Measurements from ENCODE around the gene MEIOSIN.
A peak's percentile ranks its signal among the peaks of the same experiment; 100 is the strongest.
"Not testable (repeated sequence)": the region's sequence is repeated elsewhere in the genome, so short reads cannot be mapped to it uniquely, and the experiment has no call there.

Gene MEIOSIN, protein sequence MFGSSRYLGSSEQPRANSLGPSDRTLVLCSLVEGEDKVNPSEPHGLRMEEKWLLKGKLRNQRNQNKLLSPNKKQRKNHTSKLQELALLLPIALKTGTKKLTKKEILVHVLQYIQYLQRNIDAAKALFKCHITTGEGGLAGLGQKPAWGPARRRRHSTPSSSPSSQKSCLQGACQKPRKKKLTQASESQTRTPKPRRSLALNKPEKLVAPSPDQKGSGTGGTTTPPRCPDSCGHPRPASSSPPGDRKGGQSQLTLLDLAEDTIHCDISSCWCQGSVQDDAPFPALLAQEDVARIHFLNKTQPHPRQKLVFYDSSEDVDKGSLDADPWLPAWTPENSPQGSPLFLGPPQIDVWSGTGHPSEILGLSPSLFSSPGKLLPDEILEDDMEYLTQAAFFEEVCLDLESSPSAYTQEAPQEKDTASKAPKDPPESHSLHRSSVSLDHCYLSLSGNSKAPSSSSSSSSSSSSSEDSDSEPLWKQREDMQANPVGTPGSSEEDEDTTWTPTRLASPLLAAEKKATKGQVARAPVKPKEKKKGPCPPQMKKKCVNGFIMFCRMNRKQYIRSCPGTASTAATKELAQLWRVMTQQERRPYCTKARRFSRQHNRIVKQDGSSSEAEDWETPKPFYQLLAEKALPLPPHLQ

DNA sequence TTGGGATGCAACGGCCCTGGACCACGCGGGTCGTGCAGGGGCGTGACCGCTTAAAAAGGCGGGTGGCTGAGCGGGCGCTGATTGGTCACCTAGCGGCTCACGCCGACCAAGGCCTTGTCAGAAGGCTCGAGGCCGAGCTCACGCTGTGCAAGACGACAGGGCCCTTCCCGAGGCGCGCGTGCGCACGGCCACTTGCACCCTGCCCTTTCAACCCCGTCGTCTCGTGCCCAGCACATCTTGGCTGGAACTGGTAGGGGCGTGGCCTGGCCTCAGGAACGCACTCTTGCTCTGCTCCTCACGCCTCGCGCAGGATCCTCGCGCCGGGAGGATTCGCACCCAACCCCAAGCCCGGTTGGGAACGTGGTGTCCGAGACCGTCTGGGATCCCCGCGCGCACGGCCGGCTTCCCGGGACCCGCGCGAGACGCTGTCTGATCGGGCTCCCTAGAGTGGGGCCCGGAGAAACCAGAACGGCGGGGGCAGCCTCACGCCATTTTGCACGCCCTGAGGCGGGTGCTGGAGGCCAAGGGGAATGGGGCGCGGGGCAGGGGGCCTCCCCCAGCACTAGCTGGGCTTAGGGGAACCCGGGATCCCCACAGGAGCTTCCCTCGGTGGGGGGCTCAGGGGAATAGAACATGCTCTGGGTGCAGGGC is at the start of gene MEIOSIN:
MEIOSIN (plus strand) TSS at position 280 of the 651 bp plus-strand sequence. CDS start 1,938 bp downstream, outside the sequence.
- no peak for DNase-seq
- in situ Hi-C loops (cut with MboI; ENCODE audit: low pct_unique_long_range_greater_than_20kb, low sequenced_read_pairs), result no loop called here

DNA sequence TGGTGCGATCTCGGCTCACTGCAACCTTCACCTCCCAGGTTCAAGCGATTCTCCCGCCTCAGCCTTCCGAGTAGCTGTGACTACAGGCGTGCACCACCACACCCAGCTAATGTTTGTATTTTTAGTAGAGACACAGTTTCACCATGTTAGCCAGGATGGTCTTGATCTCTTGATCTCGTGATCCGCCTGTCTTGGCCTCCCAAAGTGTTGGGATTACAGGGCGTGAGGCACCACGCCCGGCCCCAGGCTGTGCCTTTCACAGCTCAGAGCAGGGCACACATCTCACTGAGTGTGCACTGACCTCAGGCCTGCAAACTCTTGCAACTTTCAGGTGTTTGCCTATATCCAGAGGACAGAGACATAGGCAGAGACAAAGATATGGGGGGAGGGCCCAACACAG is 48.2 kb upstream of the MEIOSIN start:
- in situ Hi-C loops (cut with MboI; ENCODE audit: low pct_unique_long_range_greater_than_20kb, low sequenced_read_pairs); DNase-seq: not testable (repeated sequence)

DNA sequence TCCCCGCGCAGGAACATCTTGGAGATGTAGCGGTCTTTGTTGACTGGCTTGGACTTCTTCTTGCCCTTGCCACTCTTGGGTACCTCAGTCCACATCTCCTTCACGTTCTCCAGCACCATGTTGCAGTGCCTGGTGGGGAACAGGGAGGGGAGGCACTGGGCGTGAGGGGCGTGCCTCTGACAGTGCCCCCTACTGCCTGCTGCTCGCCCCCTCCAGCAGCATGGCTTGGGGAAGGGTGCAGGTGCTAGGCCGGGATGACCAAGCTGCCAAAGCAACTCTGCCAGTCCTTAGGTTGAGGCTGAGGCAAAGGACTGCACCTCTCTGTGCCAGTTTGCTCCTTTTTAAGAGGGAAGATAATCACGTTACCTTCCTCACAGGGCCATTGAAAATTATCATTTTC is 45.6 kb upstream of the MEIOSIN start:
- no peak for DNase-seq
- in situ Hi-C loops (cut with MboI; ENCODE audit: low pct_unique_long_range_greater_than_20kb, low sequenced_read_pairs), result no loop called here

DNA sequence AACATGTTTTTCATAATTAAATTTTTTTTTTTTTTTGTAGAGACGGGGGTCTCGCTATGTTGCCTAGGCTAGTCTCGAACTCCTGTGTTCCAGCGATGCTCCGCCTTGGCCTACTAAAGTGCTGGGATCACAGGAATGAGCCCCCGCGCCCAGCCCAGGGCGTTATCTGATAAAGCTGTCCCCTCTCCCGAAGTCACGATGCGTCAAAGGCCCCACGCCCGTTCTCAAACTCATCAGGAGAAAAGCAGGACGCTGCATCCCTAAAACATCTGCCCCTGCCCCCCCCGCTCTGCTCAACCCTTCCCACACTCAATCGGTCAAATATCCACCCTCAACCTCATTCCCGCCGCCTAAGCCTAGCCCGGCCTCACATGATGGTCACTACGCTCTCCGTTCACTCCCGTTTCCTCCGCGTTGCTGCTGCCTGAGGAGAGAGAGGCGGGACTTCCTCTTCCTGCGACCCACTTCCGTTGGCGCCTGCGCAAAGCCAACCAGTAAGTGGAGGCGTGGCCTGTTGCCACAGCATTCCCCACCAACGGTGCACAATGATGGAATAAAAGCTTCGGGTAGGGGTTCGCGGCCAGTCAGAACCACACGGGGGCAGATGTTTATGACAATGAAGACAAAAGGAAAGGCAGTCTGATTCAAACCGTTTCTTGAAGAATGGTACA is 41.6 kb upstream of the MEIOSIN start, which contains the start of gene SNRPD2:
SNRPD2 (minus strand) TSS at position 438 of the 671 bp plus-strand sequence; CDS start at position 373, 65 bp downstream.
- DNase-seq, result peak; percentile 96
- in situ Hi-C loops (cut with MboI; ENCODE audit: low pct_unique_long_range_greater_than_20kb, low sequenced_read_pairs), result no loop called here

DNA sequence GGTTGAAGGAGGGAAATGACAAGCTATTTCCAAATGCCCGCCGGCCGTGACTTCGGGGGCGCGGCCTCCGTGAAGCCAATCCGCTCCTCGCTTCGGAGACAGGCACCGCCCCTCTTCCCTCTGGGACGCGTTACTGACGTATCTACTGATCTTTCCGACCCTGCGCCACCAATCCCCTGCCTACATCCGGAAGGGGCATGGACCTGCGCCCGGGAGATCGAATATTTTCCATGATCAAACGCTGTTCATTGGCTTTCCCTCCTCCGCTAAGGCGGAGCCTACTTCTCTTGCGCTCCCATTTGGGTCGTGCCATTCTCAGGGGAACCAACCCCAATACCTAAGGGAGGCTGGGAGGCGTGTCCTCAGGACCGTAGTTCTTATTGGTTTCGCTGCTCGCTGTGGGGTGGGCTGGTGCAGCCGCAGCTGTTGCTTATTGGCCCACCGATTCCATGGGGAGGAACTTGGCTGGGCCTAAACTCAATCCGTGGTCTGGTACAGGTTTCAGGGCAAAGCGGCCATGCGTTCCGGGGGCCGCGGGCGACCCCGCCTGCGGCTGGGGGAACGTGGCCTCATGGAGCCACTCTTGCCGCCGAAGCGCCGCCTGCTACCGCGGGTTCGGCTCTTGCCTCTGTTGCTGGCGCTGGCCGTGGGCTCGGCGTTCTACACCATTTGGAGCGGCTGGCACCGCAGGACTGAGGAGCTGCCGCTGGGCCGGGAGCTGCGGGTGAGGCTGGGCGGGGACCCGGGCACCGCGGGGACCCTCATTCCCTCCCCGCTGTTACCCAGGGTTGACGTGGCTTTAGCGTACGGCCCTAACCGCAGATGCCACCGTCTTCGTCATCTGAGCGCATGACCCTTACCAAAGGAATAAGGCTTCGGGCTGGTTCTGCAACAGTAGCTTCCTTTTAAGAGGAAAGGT is 40.8 kb upstream of the MEIOSIN start, which contains the start of gene QPCTL:
QPCTL (plus strand) TSS at position 480 of the 919 bp plus-strand sequence; CDS start at position 518, 38 bp downstream.
- DNase-seq, result peak; percentile 100
- in situ Hi-C loops (cut with MboI; ENCODE audit: low pct_unique_long_range_greater_than_20kb, low sequenced_read_pairs), result no loop called here

DNA sequence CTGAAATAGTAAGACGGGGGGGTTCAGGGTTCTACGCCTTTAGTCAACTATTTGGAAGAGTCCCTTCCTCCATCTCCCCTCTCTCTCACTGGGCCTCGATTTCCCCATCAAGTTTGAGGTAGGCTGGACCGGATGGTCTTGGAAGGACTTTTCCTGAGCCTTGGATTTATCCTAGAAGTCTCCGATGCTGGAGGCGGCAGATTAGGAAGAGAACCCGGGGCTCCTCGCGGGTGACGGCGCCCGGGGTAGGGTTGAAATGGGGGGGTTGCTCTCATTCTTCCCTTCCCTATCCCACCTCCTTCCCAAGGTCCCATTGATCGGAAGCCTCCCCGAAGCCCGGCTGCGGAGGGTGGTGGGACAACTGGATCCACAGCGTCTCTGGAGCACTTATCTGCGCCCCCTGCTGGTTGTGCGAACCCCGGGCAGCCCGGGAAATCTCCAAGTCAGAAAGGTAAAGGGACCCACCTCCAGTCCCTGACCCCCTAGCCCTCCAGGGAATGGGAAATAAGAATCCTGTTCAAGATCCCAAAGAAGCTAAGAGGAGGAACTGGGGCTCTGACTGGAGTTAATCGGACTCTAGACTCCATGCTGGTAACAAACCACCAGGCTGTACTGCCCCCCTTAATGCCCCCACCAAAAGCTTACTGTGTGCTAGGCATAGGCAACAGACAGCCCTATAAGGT is 40.0 kb upstream of the MEIOSIN start:
- in situ Hi-C loops (cut with MboI; ENCODE audit: low pct_unique_long_range_greater_than_20kb, low sequenced_read_pairs), result no loop called here
- DNase-seq, result peak; percentile 72

DNA sequence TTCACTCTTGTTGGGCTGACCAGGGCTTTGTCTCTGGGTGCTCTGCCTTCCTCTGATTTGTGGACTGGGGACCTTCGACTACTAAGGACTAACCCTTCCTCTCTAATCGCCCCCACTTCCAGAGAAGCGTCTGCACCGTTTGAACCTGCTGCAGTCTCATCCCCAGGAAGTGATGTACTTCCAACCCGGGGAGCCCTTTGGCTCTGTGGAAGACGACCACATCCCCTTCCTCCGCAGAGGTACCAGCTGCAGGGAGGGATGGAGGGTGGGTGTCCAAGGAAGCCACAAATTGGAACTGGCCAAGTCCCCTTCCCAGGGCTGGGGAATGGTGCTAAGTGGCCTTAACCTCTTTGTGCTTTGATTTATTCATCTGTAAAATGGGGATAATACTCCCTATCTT is 31.6 kb upstream of the MEIOSIN start:
- DNase-seq, result no peak
- in situ Hi-C loops (cut with MboI; ENCODE audit: low pct_unique_long_range_greater_than_20kb, low sequenced_read_pairs), result no loop called here

DNA sequence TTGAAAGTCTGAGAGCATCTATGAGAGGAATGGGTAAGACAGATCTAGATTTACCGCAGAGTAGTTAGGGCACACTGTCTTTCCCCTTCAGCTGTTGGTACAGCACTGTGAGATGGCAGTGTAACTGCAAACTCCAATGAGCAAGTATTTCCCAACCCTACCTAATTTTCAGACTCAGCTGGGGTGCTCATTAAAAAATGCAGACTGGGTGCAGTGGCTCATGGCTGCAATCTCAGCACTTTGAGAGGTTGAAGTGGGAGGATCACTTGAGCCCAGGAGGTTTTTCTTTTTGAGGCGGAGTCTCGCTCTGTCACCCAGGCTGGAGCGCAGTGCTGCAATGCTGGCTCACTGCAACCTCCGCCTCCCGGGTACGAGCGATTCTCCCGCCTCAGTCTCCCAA is 28.1 kb upstream of the MEIOSIN start:
- in situ Hi-C loops (cut with MboI; ENCODE audit: low pct_unique_long_range_greater_than_20kb, low sequenced_read_pairs), result no loop called here
- DNase-seq, result no peak

DNA sequence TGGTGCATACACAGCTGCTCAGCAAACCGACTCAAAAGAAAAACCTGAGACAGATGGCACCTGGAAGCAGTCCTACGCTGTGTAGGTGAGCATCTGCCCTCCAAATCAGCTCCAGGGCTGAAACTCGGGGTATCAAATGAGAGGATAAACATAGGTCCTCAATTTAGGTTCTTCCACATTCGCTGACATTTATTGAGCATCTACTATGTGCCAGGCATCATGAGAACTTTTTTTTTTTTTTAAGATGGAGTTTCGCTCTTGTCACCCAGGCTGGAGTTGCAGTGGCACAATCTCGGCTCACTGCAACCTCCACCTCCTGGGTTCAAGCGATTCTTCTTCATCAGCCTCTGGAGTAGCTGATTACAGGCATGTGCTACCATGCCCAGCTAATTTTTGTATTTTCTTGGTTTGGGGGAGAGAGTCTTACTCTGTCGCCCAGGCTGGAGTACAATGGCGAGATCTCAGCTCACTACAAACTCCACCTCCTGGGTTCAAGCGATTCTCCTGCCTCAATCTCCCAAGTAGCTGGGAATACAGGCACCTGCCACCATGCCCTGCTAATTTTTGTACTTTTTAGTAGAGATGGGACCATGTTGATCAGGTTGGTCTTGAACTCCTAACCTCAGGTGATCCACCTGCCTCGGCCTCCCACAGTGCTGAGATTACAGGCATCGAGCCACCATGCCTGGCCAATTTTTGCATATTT is 27.4 kb upstream of the MEIOSIN start:
- in situ Hi-C loops (cut with MboI; ENCODE audit: low pct_unique_long_range_greater_than_20kb, low sequenced_read_pairs), result no loop called here
- DNase-seq, result no peak

DNA sequence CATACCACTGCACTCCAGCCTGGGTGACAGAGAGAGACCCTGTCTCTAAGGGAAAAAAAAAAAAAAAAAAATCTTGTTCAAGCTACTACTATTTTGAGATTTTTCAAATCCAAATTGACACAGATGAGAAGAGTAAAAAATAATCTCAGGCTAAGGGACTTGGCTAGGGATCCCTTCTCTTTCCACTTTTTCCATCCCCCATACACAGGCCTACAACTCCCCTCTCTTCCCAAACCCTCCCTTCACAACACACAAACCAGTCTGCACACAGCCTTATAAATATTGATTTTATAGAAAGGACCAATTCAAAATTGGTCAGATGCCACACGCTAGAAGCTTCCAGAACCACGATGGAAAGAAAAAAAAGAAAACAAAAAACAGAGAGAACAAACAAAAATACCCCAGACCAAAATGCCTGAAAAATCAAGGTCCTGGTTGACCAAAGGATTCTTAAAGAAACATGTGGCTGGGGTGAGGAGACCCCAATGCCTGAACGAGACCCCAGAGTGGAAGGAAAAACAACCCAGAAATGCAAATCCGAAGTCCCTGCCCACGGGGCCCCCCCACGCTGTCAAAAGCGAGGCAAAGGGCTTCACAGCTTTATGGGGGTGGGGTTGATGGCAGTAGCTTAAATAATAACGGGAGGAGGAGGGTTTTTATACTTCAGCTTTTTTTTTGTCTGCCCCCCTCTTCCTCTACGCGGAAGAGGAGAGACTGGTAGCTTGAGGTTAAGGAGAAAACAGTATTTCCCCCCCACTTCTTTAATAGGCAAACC is 22.7 kb upstream of the MEIOSIN start:
- no peak for DNase-seq
- in situ Hi-C loops (cut with MboI; ENCODE audit: low pct_unique_long_range_greater_than_20kb, low sequenced_read_pairs), result no loop called here

DNA sequence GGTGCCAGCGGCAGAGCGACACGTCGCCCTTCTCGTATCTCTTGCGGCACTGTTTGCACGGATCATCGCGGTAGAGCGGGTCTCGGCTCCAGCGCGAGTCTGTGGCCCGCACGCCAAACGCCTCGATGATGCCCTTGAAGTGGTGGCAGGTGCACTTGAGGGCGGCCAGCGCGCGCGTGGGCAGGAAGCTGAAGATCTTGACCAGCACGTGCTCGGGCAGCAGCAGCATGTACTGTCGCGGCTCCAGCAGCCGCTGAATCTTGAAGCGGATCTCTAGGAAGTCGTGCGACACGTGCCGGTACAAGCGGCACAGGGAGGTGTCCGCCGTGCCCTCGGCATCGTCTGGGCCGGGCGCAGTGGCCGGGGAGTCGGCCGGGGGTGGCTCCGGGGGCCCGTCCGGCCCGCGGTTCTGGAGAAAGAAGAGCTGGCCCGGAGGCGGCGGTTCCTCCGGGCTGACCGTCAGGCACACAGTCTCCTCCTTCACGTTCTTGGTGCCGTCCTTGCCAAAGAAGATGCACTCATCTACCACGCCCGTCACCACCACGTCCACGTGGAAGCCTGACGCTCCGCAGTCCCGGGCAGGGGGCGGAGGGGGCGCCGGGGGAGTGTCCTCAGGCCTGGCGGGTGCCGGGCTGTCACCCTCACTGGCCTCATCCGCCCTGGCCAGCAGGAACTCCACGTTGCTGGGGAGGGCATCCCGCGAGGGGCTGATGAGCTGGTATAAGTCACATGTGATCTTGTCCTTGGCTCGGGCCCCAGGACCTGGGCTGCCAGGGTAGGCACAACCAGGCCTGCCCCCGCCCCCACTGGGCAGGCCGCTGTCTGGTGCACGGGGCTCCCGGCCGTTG is 21.2 kb upstream of the MEIOSIN start:
- in situ Hi-C loops (cut with MboI; ENCODE audit: low pct_unique_long_range_greater_than_20kb, low sequenced_read_pairs), result no loop called here
- DNase-seq, result no peak

DNA sequence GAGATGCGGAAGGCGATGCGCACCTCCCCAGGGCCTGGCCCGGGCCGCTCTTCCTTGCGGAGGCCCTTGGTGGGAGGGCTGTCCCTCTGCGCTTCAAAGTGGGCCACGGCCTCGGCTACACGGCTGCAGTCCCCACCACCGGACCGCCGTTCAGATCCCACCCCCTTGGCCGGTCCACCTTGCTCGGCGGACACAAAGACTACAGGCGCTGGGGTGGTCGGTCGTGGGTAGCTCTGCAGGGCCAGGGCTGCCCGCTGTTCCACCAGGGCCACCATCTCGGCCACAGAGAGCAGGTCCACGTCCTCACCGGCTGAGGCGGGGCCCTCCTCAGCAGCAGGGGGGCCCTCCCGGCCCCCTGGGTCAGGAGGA is 20.6 kb upstream of the MEIOSIN start:
- DNase-seq, result no peak
- in situ Hi-C loops (cut with MboI; ENCODE audit: low pct_unique_long_range_greater_than_20kb, low sequenced_read_pairs), result no loop called here

DNA sequence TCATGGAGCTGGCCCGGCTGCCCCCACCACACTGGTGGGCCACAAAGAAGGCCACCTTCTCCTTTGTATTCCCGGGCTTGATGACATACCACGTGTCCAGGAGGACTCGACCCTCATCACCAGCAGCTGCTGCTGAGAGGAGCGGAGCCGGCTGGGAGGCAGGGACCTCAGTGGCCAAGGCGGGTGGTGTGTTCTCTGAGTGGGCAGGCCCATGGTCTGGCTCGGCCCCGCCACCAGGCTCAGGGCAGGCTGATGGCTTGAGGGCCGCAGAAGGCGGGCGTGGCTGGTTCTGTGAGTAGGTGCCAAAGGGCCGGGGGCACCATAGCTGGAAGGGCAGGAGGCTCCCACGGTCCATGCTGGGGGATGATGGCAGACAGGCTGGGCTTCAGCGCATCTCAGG is 20.1 kb upstream of the MEIOSIN start:
- in situ Hi-C loops (cut with MboI; ENCODE audit: low pct_unique_long_range_greater_than_20kb, low sequenced_read_pairs), result no loop called here
- DNase-seq, result no peak

DNA sequence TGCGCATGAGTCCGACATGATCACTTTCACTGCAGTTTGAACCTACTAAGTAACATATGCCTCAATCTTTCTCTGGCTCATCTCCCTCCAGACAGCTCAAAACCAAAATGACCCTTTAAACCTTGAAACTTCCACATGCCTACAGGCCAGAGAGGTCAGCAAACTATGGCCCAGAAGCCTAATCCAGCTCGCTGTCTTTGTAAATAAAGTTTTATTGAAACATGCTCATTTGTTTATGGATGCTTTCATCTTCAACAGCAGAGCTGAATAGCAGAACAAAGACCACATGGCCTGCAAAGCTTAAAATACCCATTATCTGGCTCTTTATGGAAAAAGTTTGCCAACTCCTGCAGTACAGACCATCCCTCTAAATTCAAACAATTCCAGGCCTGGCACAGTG is 18.1 kb upstream of the MEIOSIN start:
- in situ Hi-C loops (cut with MboI; ENCODE audit: low pct_unique_long_range_greater_than_20kb, low sequenced_read_pairs), result no loop called here
- DNase-seq, result no peak

DNA sequence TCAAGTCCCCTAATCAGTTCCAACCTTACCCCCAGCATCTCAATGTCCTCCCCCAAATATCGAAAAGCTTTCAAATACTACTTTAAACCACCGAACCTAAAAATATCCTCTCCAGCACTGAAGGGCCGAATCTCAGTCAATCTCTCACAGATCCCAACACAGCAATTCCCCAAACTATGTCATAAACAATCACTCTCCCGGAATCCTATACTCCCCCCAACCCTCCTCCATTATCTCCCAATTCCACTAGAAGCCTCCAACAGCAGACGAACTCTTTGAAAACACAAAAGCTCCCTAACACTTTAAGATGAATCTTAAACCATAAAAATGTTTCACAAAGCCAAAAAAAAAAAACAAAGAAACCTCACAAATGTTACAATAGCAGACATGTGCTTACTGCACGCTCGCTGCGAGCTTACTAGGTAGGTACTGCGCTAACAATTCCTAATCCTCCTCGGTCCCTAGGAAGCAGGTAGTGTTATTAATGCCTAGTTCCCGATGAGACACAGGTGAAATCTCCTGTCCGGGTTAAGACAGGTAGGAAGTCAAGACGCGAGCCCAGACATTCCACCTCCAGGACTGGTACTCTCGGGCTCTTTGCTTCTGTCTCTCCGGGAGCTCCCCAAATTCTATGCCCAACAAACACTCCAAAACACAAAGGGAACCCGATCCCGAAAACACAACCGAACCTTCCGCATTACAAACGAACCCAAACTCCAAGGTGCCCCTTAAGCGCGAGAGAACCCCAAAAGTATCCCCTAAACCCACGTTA is 16.7 kb upstream of the MEIOSIN start:
- in situ Hi-C loops (cut with MboI; ENCODE audit: low pct_unique_long_range_greater_than_20kb, low sequenced_read_pairs), result no loop called here
- DNase-seq, result peak; percentile 28
